GM12878 (cell line): Measurements from ENCODE around the gene ATP6V0D1. TPM values are rescaled to one million over a fixed set of nuclear protein-coding genes. Genes with fewer than 3 reads are reported as not detected.
A peak's percentile ranks its signal among the peaks of the same experiment; 100 is the strongest.

Experiments
- ATAC-seq: fragments of 200-7000 bp; cut with Tn5 transposase; 3 replicates; pipeline ENCODE4 v1.9.1; 2020; ENCODE audit warnings: mild to moderate bottlenecking, moderate library complexity
- BruUV-seq: library from RNA; stranded (reverse); fragments of 400-500 nt; replicated peaks from 2 replicates; lab custom pipeline; 2021; lab: Mats Ljungman, UMichigan
- CTCF ChIA-PET: fragments of 300-600 bp; sonication (Branson Sonifier 250); formaldehyde crosslinking; extraction: SDS; loops from one replicate; lab custom pipeline; 2021; ENCODE audit warnings: inconsistent platforms; lab: Yijun Ruan, JAX
- POLR2A ChIA-PET: fragments of 350-600 bp; formaldehyde crosslinking; extraction: SDS; loops from one replicate; lab custom pipeline; 2021; ENCODE audit warnings: inconsistent platforms; lab: Charles Lee
- RAD21 ChIA-PET: fragments of 300-600 bp; sonication (Branson Sonifier 250); formaldehyde crosslinking; loops from one replicate; lab custom pipeline; 2023; ENCODE audit warnings: antibody characterized with exemption; ENCODE audit not compliant: unreplicated experiment; lab: Charles Lee
- SMC1A ChIA-PET: fragments of 300-600 bp; sonication (Branson Sonifier 250); formaldehyde crosslinking; loops from one replicate; lab custom pipeline; 2023; ENCODE audit not compliant: unreplicated experiment, uncharacterized antibody; lab: Charles Lee
- DNase-seq: peaks from one replicate; pipeline ENCODE4 v3.0.0-alpha.2; 2011; ENCODE audit warnings: low read depth, low spot score
- FAIRE-seq: peaks from 3 replicates; lab custom pipeline; 2011; peaks lifted over from hg19 to GRCh38; lab: Jason Lieb, UNC
- H2AFZ ChIP-seq: 2 replicates; pipeline ENCODE4 v1.6.0; 2011; ENCODE audit warnings: low read depth, low read length, control low read depth; ENCODE audit not compliant: control insufficient read depth
- H3K27ac ChIP-seq: 2 replicates; pipeline ENCODE4 v1.5.1; 2011; ENCODE audit warnings: control low read depth; ENCODE audit not compliant: control insufficient read depth, insufficient read depth
- H3K27me3 ChIP-seq, 2 experiments: replicated peaks in 1 of 2; 2 replicates each; pipeline versions ENCODE4 v1.6.0 to v1.6.1; 2011; ENCODE audit warnings: low read length in 1 of 2; ENCODE audit not compliant: control insufficient read depth in 2 of 2, insufficient read depth in 2 of 2
- H3K36me3 ChIP-seq, 2 experiments: 2 replicates each; pipeline ENCODE4 v1.5.1; 2011; ENCODE audit warnings: low read length in 1 of 2; ENCODE audit not compliant: control insufficient read depth in 2 of 2, insufficient read depth in 2 of 2
- H3K4me1 ChIP-seq: 2 replicates; pipeline ENCODE4 v1.6.1; 2011; ENCODE audit warnings: mild to moderate bottlenecking, low read length, moderate library complexity, mixed read lengths; ENCODE audit not compliant: control insufficient read depth, insufficient read depth
- H3K4me2 ChIP-seq: 2 replicates; pipeline ENCODE4 v1.6.0; 2011; ENCODE audit warnings: control low read depth; ENCODE audit not compliant: control insufficient read depth, insufficient read depth
- H3K4me3 ChIP-seq: fragments of 200-600 bp; sonication (generic); 2 replicates; pipeline ENCODE4 v1.5.1; 2016
- H3K79me2 ChIP-seq: 2 replicates; pipeline ENCODE4 v1.6.0; 2011; ENCODE audit warnings: low read length; ENCODE audit not compliant: control insufficient read depth, insufficient read depth
- H3K9ac ChIP-seq: 2 replicates; pipeline ENCODE4 v1.8.0; 2011; ENCODE audit warnings: low read length, control low read depth, mixed read lengths; ENCODE audit not compliant: control insufficient read depth, insufficient read depth
- H3K9me3 ChIP-seq: replicated peaks from 3 replicates; pipeline ENCODE4 v1.5.1; 2011; ENCODE audit warnings: mild to moderate bottlenecking, low read length; ENCODE audit not compliant: control insufficient read depth, insufficient read depth
- H4K20me1 ChIP-seq: 2 replicates; pipeline ENCODE4 v1.6.0; 2011; ENCODE audit not compliant: control insufficient read depth, insufficient read depth
- CTCF ChIP-seq, 3 experiments: IDR thresholded peaks in 2 of 3; conservative IDR thresholded peaks in 1 of 3; 2 replicates each; pipeline ENCODE4 v1.5.1; 2011; ENCODE audit warnings: low read depth in 3 of 3, low read length in 3 of 3, mild to moderate bottlenecking in 3 of 3, control low read depth in 2 of 3, moderate library complexity in 2 of 3, inconsistent platforms in 1 of 3, mixed read lengths in 1 of 3; ENCODE audit not compliant: control insufficient read depth in 2 of 3, insufficient read depth in 1 of 3; ENCODE audit errors: extremely low read depth in 1 of 3
- KDM1A ChIP-seq: fragments of 200-600 bp; sonication (generic); IDR thresholded peaks from 2 replicates; pipeline ENCODE4 v1.6.1; 2016; ENCODE audit warnings: borderline replicate concordance
- MYB ChIP-seq: fragments of 150-350 bp; IDR thresholded peaks from 2 replicates; pipeline ENCODE4 v1.6.1; 2014; ENCODE audit warnings: mild to moderate bottlenecking, low read depth, low read length, borderline replicate concordance
- NFIC ChIP-seq: IDR thresholded peaks from 2 replicates; pipeline ENCODE4 v1.6.1; 2012; ENCODE audit warnings: low read depth, mild to moderate bottlenecking, inconsistent platforms, low read length, moderate library complexity
- NFYB ChIP-seq: IDR thresholded peaks from 2 replicates; pipeline ENCODE4 v1.6.1; 2011; ENCODE audit warnings: low read depth, mild to moderate bottlenecking, low read length, improper control_type of control experiment, moderate library complexity; ENCODE audit not compliant: insufficient read depth
- NKRF ChIP-seq: fragments of 450-650 bp; conservative IDR thresholded peaks from 2 replicates; pipeline ENCODE4 v1.6.1; 2017; ENCODE audit warnings: mild to moderate bottlenecking, moderate library complexity
- NRF1 ChIP-seq: conservative IDR thresholded peaks from 2 replicates; pipeline ENCODE4 v1.6.1; 2011; ENCODE audit warnings: mild to moderate bottlenecking, low read depth, low read length, improper control_type of control experiment
- POU2F2 ChIP-seq: IDR thresholded peaks from 3 replicates; pipeline ENCODE4 v1.6.1; 2011; ENCODE audit warnings: low read depth, mild to moderate bottlenecking, low read length, borderline replicate concordance
- SIX5 ChIP-seq: IDR thresholded peaks from 2 replicates; pipeline ENCODE4 v1.6.1; 2011; ENCODE audit warnings: mild to moderate bottlenecking, low read depth, low read length, moderate library complexity; ENCODE audit not compliant: severe bottlenecking
- STAT3 ChIP-seq: IDR thresholded peaks from 2 replicates; pipeline ENCODE4 v1.6.1; 2011; ENCODE audit warnings: low read depth, low read length, improper control_type of control experiment
- ZNF217 ChIP-seq: fragments of 450-650 bp; IDR thresholded peaks from 2 replicates; pipeline ENCODE4 v1.6.1; 2017; ENCODE audit warnings: antibody characterized with exemption, mild to moderate bottlenecking
- ZNF592 ChIP-seq: fragments of 450-650 bp; IDR thresholded peaks from 2 replicates; pipeline ENCODE4 v1.6.1; 2017; ENCODE audit warnings: mild to moderate bottlenecking, moderate library complexity
- WGBS: methylation state at CpG from one replicate; pipeline ENCODE4 v1.1.6; 2016; ENCODE audit warnings: low lambda C conversion rate; ENCODE audit not compliant: insufficient replicate concordance, insufficient coverage; ENCODE audit errors: missing lambda C conversion rate; 5-methylcytosine and 5-hydroxymethylcytosine counted together
- in situ Hi-C: fragments of 300-500 bp; cut with MboI; formaldehyde crosslinking; loops from 9 replicates; pipeline ENCODE4 v1.14.3; 2018; ENCODE audit warnings: mixed read lengths
- intact Hi-C: fragments of 100-400 bp; cut with micrococcal nuclease; formaldehyde crosslinking; loops from one replicate; pipeline ENCODE4 v1.14.2; 2022; ENCODE audit not compliant: unreplicated experiment
- polyA plus RNA-seq, 11 experiments: library from polyadenylated mRNA; depleted of rRNA in 4 of 11; unstranded in 6 of 11; stranded (reverse) in 5 of 11; fragments of >200 nt; fragmentation: Nextera tagmentation in 4 of 11; fragmentation: Illumina TruSeq in 1 of 11; extraction: Ambion mirVana in 4 of 11; extraction: Trizol in 1 of 11; gene quantifications; 1 replicate in 1 of 11; 2 replicates in 10 of 11; pipeline versions ENCODE4 v1.2.1 to v1.2.3, GENCODE V29; 2011 to 2016; ENCODE audit warnings: inconsistent platforms in 2 of 11, missing spikeins in 2 of 11, low read depth in 1 of 11
- total RNA-seq, 4 experiments: library from RNA; depleted of rRNA in 3 of 4; stranded (reverse); fragments of >200 nt in 3 of 4; fragmentation: Illumina TruSeq in 1 of 4; extraction: Trizol in 1 of 4; gene quantifications; 2 replicates each; pipeline versions ENCODE4 v1.2.1 to v1.2.3, GENCODE V29; 2013 to 2021

The ATP6V0D1 gene
- total and polyA plus RNA-seq, 10 of the 15 experiments (the other 5 are each of a cell fraction or from before 2014, with no cell fraction given): 28.1 to 141 (median 70.3) TPM

GRCh38 chr16:67428146-67428731 lies 52.7 kb downstream of the ATP6V0D1 start (continued):
- TF ChIP-seq CTCF (IDR thresholded peaks at IDR 0.05 in 2 of 3, conservative IDR thresholded peaks at IDR 0.05 in 1 of 3; ENCODE audit: control insufficient read depth in 2 of 3, extremely low read depth in 1 of 3, insufficient read depth in 1 of 3, low read depth in 3 of 3, low read length in 3 of 3): peak; percentile 83 to 96 (median 86)
- TF ChIP-seq ZNF217: no peak
- TF ChIP-seq POU2F2: no peak

- POLR2A ChIA-PET: interaction anchor here (0.7 to 1.5 kb wide), 2 partner anchors 39 to 477 kb away, joined by 3 to 4 read pairs; no protein-coding TSS in a partner anchor
- no peak for FAIRE-seq
- no peak for TF ChIP-seq NKRF
- TF ChIP-seq MYB: no peak
- TF ChIP-seq NRF1: no peak
- no peak for TF ChIP-seq ZNF592
- TF ChIP-seq KDM1A: no peak
- TF ChIP-seq NFYB: no peak
- no peak for TF ChIP-seq NFIC
- no peak for TF ChIP-seq STAT3
- TF ChIP-seq SIX5: no peak
Measured at GRCh38 chr16:67426950-67427349, 54.0 kb downstream of the ATP6V0D1 start.

More at GRCh38 chr16:67426950-67427349, 54.0 kb downstream of the ATP6V0D1 start:
- intact Hi-C loops (no loop called here), in situ Hi-C loops (no loop called here)
- Histone ChIP-seq H3K9ac (no peak overlapping the region), H3K79me2 (no peaks in the 10 kb centered on the region), H3K27ac (no peak overlapping the region), H3K36me3 (no peaks in the 10 kb centered on the region), H3K4me1 (peaks cover 4% of the 10 kb centered on the region; the same call in 1 of the 2 replicates), H4K20me1 (no peaks in the 10 kb centered on the region), H3K4me2 (no peak overlapping the region), H3K9me3 (no peaks in the 10 kb centered on the region), H3K4me3 (no peak overlapping the region), H2AFZ (no peak overlapping the region), H3K27me3 (peaks cover 12 to 16% of the 10 kb centered on the region in 2 experiments)
- CTCF ChIA-PET: interaction anchor here (0.7 to 5.6 kb wide), 9 partner anchors 9 to 241 kb away, joined by 3 to 84 read pairs (median 5); partner anchors contain the start of genes ATP6V0D1 and ZDHHC1
- SMC1A ChIA-PET: interaction anchor here (0.6 to 2.8 kb wide), 9 partner anchors 10 to 166 kb away, joined by 3 to 19 read pairs (median 3); partner anchors contain the start of genes ATP6V0D1 and ZDHHC1
- ATAC-seq (no peak), DNase-seq (no peak)
- RAD21 ChIA-PET: interaction anchor here (0.7 to 3.1 kb wide), 10 partner anchors 9 to 89 kb away, joined by 3 to 31 read pairs (median 4); no protein-coding TSS in a partner anchor
- BruUV-seq: no TSS peak
- WGBS: 11% methylated on average over 6 of the region's 7 CpGs
